Subcutaneous adipose tissue (tissue), 4 donors: ENCODE results near the gene UGT1A9. TPM values are rescaled to one million over a fixed set of nuclear protein-coding genes. Genes with fewer than 3 reads are reported as not detected.

Source experiments
- CTCF ChIP-seq: fragments of 450-650 bp; IDR thresholded peaks from one replicate; pipeline ENCODE4 v1.5.1; 2016; ENCODE audit warnings: low read depth, mild to moderate bottlenecking, control low read depth, antibody characterized with exemption, moderate library complexity
- total RNA-seq, 4 donors: library from RNA; depleted of rRNA; stranded (reverse); fragments of >200 nt; gene quantifications; one replicate each; pipeline ENCODE4 v1.1.0, GENCODE V29; 2016

The UGT1A9 gene
- total RNA-seq, 4 donors from 2014 or later, result not detected

GRCh38 chr2:233691443-233692433 is 20.0 kb downstream of the UGT1A9 start:
- no peak for TF ChIP-seq CTCF

- no peak for TF ChIP-seq CTCF
These were observed 20.9 kb downstream of the UGT1A9 start, which contains the start of gene UGT1A6 for GRCh38 chr2:233692648-233693047. UGT1A6 (plus strand) TSS chr2:233692890; CDS start chr2:233693005, 115 bp downstream.

GRCh38 chr2:233693963-233694362 is 22.3 kb downstream of the UGT1A9 start:
- no peak for TF ChIP-seq CTCF

GRCh38 chr2:233698740-233699139 is 27.0 kb downstream of the UGT1A9 start:
- TF ChIP-seq CTCF, result no peak

- TF ChIP-seq CTCF, result no peak
These were observed 27.8 kb downstream of the UGT1A9 start for GRCh38 chr2:233699424-233700027.

- no peak for TF ChIP-seq CTCF
These were observed 28.4 kb downstream of the UGT1A9 start for GRCh38 chr2:233700028-233700635.

GRCh38 chr2:233702238-233702637 is 30.5 kb downstream of the UGT1A9 start:
- no peak for TF ChIP-seq CTCF
